GM12874 (cell line): ENCODE measurements around the gene RC3H2.

ENCODE experiments used
- TF ChIP-seq, protein P1 (sequence below): IDR thresholded peaks from 2 replicates; pipeline ENCODE4 v1.5.1; 2011; ENCODE audit warnings: low read depth, mild to moderate bottlenecking, control low read depth, low read length, moderate library complexity; ENCODE audit not compliant: insufficient read depth

RC3H2 gene

DNA sequence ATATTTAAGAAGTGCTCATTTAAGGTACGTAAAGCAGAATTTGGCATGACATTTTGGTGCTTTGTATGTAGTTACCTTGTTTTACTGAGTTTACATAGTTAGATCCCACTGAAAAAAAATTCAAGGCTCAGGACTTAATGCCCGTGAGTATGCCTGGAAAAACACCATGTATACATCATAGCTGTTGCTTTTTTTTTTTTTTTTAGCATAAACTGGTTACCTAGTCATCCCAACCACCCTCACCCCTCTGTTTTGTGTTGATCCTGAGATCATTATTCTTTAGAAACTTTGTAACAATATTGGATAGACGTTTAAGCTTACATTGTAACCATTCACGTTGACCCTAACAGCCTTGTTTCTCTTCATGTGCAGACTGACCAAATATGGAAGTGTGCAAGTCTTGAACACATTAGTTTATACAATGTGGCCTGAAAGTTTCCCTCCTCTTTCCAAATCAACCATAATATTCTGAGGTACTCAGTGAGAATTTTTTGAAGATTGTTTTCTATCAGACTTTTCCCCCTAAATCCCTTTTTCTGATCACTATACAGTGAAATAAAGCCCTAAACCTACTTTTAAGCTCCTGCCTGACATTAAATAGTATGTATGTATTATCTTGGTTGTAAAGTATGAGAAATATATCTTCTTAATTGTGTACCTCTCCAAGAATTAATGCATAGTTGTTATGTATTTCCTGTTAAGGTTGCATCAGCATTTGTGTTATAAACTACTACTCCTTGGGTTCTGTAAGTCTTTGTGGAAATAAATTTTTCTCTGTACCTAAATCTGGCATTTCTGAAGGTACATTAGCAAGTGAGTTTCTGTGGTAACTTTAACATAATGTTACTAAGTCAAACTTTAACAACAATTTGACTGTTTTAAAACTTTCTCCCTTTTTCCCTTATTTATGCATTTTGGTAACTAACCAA lies 40.1 kb upstream of the RC3H2 start:
- TF ChIP-seq, protein P1, sequence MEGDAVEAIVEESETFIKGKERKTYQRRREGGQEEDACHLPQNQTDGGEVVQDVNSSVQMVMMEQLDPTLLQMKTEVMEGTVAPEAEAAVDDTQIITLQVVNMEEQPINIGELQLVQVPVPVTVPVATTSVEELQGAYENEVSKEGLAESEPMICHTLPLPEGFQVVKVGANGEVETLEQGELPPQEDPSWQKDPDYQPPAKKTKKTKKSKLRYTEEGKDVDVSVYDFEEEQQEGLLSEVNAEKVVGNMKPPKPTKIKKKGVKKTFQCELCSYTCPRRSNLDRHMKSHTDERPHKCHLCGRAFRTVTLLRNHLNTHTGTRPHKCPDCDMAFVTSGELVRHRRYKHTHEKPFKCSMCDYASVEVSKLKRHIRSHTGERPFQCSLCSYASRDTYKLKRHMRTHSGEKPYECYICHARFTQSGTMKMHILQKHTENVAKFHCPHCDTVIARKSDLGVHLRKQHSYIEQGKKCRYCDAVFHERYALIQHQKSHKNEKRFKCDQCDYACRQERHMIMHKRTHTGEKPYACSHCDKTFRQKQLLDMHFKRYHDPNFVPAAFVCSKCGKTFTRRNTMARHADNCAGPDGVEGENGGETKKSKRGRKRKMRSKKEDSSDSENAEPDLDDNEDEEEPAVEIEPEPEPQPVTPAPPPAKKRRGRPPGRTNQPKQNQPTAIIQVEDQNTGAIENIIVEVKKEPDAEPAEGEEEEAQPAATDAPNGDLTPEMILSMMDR, result no peak

- TF ChIP-seq, protein P1, result no peak
These were observed 36.5 kb upstream of the RC3H2 start for GRCh38 chr9:122941582-122942234.

GRCh38 chr9:122940749-122941581 lies 35.8 kb upstream of the RC3H2 start, which contains the start of gene RABGAP1:
TSS of gene RABGAP1 (plus strand) at chr9:122941020. CDS start at chr9:122957060, 16,040 bp downstream.
- TF ChIP-seq, protein P1, result no peak

GRCh38 chr9:122940454-122940748 lies 35.2 kb upstream of the RC3H2 start:
- TF ChIP-seq, protein P1, result no peak

- TF ChIP-seq, protein P1, result no peak
These were observed 34.4 kb upstream of the RC3H2 start for GRCh38 chr9:122939601-122940000.

- TF ChIP-seq, protein P1, result no peak
These were observed 31.7 kb upstream of the RC3H2 start for GRCh38 chr9:122936883-122937282.

GRCh38 chr9:122936464-122936863 lies 31.3 kb upstream of the RC3H2 start:
- TF ChIP-seq, protein P1, result no peak
